Measurements from ENCODE around the gene DNAAF8.

DNAAF8 gene

GRCh38 chr16:4775005-4775404 is 40.7 kb downstream of the DNAAF8 start:
- ChIA-PET POLR2A (ENCODE audit: low non-redundant PET) (interaction anchor here (0.7 kb wide), 1 partner anchor 287 kb away, joined by 3 read pairs; no protein-coding TSS in a partner anchor), CTCF (no interaction called here)
- H3K27ac ChIP-seq = no peak overlapping the region
- DNase-seq (ENCODE audit: low spot score) = no peak
- no peak for TF ChIP-seq CTCF (conservative IDR thresholded peaks at IDR 0.05; ENCODE audit: low read depth)

GRCh38 chr16:4776141-4776705 is 41.9 kb downstream of the DNAAF8 start:
- no peak for TF ChIP-seq CTCF (conservative IDR thresholded peaks at IDR 0.05; ENCODE audit: low read depth)
- CTCF ChIA-PET = no interaction called here
- POLR2A ChIA-PET (ENCODE audit: low non-redundant PET) = no interaction called here
- no peak overlapping the region for H3K27ac ChIP-seq
- DNase-seq (ENCODE audit: low spot score) = no peak

- ChIA-PET CTCF (interaction anchor here (0.6 kb wide), 1 partner anchor 53 kb away, joined by 7 read pairs; no protein-coding TSS in a partner anchor), POLR2A (ENCODE audit: low non-redundant PET) (interaction anchor here (0.6 kb wide), 1 partner anchor 8 kb away, joined by 3 read pairs; no protein-coding TSS in a partner anchor)
- DNase-seq (ENCODE audit: low spot score) = no peak
- no peak overlapping the region for H3K27ac ChIP-seq
- TF ChIP-seq CTCF (conservative IDR thresholded peaks at IDR 0.05; ENCODE audit: low read depth) = no peak
Observed at GRCh38 chr16:4777339-4778049, 43.2 kb downstream of the DNAAF8 start.

GRCh38 chr16:4778050-4778392 is 43.7 kb downstream of the DNAAF8 start:
- no peak overlapping the region for H3K27ac ChIP-seq
- POLR2A ChIA-PET (ENCODE audit: low non-redundant PET) = no interaction called here
- TF ChIP-seq CTCF (conservative IDR thresholded peaks at IDR 0.05; ENCODE audit: low read depth) = no peak
- CTCF ChIA-PET = no interaction called here
- DNase-seq (ENCODE audit: low spot score) = no peak

- DNase-seq (ENCODE audit: low spot score) = peak; percentile 13
- ChIA-PET CTCF (no interaction called here), POLR2A (ENCODE audit: low non-redundant PET) (no interaction called here)
- H3K27ac ChIP-seq = no peak overlapping the region
- no peak for TF ChIP-seq CTCF (conservative IDR thresholded peaks at IDR 0.05; ENCODE audit: low read depth)
Observed at GRCh38 chr16:4780235-4780634, 45.9 kb downstream of the DNAAF8 start.

- ChIA-PET CTCF (no interaction called here), POLR2A (ENCODE audit: low non-redundant PET) (no interaction called here)
- no peak overlapping the region for H3K27ac ChIP-seq
- no peak for TF ChIP-seq CTCF (conservative IDR thresholded peaks at IDR 0.05; ENCODE audit: low read depth)
- DNase-seq (ENCODE audit: low spot score) = no peak
Observed at GRCh38 chr16:4783251-4783950, 49.1 kb downstream of the DNAAF8 start.

Data from RWPE1 (cell line).